ELF-1 (cell line): Measurements from ENCODE around the gene ARHGAP28.

Source experiments
- DNase-seq: peaks from one replicate; pipeline ENCODE4 v3.0.0-alpha.2; 2016; ENCODE audit warnings: low read depth, low spot score

ARHGAP28 gene

DNA sequence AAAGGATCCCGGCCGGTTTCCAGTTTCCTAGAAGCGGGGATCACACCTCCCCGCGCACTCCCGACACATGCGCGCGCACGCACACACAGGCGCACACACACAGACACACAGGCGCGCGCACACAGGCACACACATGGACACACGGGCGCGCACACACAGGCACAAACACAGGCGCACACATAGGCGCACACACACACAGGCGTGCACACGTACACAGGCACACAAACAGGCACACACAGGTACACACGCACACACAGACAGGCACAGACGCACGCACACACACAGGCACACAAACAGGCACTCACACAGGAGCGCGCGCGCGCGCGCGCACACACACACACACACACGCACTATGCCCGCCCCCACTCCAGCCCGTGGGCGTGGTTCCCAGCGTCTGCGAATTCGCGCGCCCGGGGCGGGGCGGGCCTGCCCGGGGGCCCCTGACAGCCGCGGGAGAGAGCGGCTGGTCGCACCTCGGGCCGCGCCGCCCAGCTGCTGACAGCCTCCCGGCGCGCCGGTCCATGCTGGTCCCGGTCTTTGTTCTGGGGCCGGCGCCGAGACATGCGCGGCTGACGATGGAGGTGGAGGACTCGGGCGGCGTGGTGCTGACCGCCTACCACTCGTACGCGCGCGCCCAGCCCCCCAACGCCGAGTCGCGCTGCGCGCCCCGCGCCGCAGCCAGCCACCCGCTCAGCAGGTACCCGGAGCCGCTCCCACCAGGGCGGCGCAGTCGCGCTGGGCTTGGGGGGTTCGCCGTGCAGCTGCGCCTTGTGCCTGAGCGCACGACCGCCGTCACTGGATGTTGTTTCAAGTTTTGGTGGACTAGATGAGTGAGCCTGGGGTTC, at the start of gene ARHGAP28:
Gene ARHGAP28 (plus strand): TSS at position 470 of the 845 bp plus-strand sequence. CDS start 106 bp downstream, at position 576.
- peak; percentile 96 for DNase-seq

GRCh38 chr18:6681331-6681875, 48.1 kb upstream of the ARHGAP28 start:
- DNase-seq = no peak

DNA sequence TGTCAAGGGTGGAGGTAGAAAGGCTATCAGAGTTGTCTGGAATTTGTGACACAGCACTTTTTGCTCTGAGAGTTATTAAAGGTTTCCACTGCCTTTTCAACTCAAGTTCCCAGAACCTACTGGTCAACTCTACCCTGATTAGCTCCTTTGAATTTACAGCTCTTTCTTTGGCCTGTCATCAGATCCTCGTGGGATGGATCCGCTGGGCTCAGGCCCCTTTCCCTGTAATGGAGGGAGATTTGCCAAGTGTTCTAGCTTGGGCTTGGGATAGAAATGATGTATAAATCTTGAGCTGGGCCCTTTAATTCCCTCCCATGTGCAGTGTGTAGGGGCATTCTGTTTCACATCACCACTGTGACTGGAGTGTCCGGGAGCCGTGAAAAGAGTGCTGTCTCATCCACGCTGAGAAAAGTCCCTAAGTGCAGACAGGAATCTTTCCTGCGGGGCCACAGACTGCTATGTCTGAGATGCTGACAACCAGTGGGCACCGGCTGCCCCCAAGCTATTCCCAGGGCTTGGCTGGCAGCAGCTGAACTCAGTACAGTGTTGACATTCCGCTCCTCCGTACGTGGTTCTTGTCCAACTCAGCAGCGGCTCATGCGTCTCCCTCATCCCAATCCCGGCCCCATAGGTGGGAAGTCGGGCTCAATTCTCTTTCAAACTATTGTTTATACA, 46.9 kb upstream of the ARHGAP28 start:
- peak; percentile 63 for DNase-seq

DNA sequence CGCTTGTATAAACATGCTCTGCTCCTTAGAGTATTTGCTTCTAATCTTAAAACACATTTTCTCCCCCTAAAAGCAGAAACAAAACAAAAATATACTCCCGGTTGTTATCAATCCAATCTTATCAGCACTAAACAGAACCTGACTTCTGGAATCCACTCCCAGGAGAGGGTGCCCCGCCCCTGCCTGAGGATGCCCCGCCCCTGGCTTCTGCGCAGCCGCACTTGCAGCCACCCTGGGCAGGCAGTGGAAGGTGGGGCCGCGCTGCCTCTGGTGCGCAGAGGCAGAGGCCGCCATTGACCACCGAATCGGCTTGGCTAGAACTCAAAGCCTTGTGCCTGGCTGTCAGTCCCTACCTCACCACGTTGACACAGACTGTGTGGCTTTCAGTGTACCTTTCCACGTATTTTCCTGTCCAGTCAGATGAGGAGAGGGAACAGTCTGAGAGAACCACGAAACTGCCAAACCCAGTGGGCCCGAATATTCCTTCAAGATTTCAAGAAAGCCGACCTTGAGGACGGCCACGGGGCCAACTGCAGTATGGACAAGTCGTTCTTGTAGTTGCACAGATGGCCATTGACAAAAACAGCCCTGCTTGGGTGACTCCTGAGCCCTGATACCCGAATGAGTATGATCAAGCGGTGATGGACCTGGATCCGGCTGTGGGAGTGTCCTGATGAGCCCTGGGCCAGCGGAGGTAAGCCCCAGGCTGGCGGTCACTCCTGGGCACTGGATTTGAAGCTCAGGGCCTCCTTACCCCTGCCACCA, 46.2 kb upstream of the ARHGAP28 start:
- peak; percentile 74 for DNase-seq

DNA sequence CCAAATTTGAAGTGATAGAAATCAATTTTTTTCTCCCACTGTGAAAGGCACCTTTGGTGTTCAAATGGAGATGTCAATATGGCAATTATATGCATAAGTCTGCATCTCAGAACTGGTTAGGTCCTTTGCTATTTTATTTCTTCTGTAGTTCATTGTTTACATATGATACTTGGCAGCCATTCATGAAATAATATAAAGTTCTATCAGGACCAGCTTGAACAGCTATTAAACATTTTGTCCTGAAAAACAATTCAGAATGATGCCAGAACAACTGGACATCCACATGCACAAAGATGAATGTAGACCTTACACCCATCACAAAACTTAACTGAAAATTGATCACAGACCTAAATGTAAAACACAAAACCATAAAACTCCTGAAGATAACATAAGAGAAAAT, 41.8 kb upstream of the ARHGAP28 start:
- no peak for DNase-seq

DNA sequence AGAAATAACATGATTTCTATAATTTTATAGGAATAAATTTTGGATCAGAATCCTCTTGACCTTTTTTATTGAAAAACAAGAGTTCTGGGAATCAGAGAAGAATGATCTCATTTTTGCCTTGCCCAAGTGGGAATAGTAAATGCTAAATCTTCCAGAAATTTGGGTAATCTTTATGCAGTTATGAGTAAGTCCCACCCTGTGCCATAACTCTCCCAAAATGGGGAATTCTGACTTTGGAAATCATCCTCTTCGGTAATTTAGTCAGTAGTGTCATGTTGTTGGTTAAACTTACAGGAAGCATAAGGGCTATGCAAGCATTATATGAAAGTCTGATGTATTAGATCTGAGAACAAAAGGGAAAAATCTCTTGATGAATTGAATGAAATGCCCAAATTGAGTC, 20.6 kb upstream of the ARHGAP28 start:
- no peak for DNase-seq

GRCh38 chr18:6711467-6711866, 18.0 kb upstream of the ARHGAP28 start:
- no peak for DNase-seq

- DNase-seq = peak; percentile 27
These were observed 17.1 kb upstream of the ARHGAP28 start for GRCh38 chr18:6712401-6712800.

GRCh38 chr18:6714010-6714409, 15.5 kb upstream of the ARHGAP28 start:
- peak; percentile 19 for DNase-seq

DNA sequence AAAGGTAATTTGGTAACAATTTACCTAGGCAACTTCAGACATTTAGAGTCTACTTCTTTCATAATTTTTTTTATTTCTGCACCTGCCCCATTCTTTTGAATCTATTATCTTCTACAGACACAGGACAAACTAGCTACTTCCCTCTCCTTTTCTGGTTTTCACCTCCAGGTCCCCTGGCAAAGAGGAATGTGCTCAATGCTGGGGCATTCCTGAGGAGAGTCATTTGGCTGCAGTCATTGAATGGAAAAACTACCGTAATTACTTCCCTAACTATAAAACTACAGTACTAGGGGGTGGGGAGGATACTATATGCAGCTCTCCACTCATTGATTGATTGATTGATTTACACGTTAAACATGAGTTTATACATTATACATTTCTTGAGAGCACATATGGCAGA, 11.2 kb upstream of the ARHGAP28 start:
- no peak for DNase-seq

DNA sequence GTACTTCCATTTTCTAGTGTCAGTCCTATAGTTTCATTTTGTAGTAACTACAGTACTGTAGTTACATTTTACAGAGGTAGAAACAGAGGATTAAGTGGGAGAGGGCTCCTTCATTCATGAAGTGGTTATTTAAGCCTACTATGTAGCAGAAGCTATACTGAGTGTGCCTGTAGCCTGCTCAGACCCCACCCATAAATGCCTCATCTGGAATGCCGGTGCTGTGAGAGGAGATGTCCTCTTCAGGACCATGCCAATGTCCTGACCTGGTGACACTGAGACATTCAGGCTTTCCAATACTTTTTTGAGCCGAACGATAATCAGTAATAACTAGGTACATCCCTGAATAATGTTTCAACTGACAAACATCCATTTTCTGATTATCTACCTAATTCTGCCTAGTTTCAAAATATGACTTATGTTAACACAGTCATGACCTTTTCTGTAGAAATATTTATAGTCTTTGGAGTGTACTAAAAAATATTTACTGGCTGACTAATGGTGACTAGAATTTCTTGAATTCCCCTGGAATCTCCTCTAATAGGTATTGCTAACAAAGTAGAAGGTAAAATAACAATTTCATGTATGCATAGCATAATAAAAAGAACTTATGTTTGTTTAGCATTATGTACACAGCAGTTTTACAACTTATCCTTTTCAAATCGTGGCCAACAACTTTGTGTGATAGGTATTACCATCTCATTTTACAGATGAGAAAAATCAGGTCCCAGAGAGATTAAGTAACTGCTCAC, 10.2 kb upstream of the ARHGAP28 start:
- no peak for DNase-seq

DNA sequence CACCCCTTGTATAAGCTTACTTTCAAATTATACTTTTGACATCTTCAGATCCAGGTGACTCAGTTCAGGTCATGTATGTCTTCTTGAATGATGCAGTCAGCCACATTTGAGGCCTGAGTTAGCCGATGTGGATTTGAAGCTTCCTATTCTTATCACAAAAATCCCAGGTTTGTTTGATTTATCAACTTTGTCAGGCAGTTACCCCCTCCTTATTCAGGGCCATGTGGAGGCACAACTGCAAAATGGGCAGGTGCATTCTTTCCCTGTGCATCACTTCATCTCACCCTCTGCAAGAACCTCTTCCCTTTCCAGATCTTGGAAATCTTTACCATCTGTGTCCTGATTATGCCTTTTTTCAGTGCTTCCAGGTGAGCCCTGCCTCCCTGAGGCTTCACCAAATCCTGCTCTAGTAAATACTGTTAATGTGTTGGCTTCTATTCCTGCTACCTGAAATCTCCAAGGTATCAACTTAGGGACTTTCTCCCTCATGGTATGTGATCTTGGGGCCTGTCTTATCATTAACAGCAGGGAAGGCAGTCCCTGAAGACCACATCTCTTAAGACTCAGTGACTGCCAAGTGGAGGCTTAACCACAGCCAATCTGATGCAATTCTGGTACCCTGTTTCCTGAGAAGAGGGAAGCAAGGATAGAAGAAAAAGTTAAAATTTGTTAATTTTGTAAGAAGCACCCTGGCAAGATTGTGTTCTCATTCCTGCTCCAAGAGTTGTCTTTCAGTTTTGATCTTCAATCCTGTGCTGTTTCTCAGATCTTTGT, 9.4 kb upstream of the ARHGAP28 start:
- no peak for DNase-seq

DNA sequence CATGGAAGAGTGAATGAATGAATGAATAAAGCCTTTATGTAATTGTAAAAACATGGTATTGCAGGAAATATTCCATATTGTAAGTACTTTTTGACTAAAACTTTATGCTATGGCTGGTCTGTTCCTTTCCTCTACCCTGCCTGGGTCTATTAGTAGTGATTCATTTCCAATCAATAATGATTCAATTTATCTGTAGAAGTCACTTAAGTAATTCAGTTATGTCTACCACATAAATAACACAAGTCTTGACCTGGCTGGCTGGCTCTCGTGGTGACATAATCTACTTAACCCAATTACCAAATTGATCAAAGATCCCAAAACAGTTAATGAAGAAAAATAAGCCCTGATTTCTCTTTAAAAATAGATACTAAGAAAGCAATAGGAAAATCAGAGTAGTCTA, 7.8 kb upstream of the ARHGAP28 start:
- no peak for DNase-seq

DNA sequence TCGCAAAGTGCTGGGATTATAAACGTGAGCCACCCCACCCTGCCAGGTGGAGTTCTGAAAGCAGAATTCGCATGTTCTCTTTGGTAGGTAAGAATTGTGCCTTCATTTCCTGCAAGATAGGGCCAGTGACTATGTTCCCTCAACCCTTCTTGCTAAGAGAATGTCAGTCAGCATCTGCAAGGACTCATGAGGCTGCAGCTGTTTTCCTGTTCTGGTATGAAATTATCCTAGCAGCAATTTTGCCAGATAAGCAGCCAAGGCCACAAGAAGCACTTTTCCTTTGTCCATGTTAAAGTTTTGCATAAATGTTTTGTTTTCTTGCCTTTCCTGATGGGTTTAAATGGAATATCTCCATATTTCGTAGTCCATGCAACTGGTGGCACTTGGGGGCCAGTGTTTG, 6.8 kb upstream of the ARHGAP28 start:
- no peak for DNase-seq

GRCh38 chr18:6724331-6724730, 5.2 kb upstream of the ARHGAP28 start:
- DNase-seq = no peak

DNA sequence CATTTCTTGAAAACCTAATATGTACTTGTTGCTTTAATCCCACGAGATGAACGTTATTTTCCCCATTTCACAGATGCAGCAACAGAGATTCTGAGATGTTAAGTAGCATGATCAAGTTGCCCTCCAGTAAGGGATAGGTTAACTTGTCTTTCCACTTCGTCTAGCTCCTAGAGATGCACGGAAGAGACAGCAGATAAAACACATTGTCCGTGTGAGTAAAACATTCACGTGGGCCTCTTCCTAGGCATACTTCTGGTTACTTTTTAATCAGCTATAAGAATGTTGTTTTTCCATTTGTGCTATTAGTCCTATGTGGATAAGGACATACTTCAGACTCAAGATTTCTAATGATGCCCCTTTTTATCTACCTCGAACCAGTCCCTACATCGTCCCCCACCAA, 1.2 kb upstream of the ARHGAP28 start:
- no peak for DNase-seq

GRCh38 chr18:6728809-6729246, 688 bp upstream of the ARHGAP28 start:
- DNase-seq = no peak

GRCh38 chr18:6730416-6731221, 1.1 kb downstream of the ARHGAP28 start:
- DNase-seq = no peak

GRCh38 chr18:6731222-6731596, 1.7 kb downstream of the ARHGAP28 start:
- no peak for DNase-seq

DNA sequence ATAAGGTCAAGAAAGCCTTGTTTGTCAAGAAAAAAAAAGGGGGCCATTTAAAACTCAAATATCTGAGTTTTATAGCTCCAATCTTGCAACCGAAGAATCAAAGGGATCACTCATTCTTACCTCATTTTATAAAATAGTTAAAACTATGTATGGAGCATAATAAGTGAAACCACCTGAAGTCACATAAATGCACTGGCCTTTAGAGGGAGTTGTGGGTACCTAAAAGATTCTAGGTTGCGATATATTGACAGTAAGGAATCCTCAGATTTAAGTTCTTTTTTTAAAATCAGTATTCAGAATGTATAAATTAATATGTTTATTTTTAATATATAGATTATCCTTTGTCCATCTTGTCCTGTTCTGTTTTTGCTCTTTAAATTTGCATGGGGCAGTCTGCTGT, 3.4 kb downstream of the ARHGAP28 start:
- DNase-seq = no peak
